Chondrocyte (in vitro differentiated cells): ENCODE data around the gene MYO7A. TPM values are rescaled to one million over a fixed set of nuclear protein-coding genes. Genes with fewer than 3 reads are reported as not detected.

ENCODE experiments used
- DNase-seq: peaks from one replicate; pipeline ENCODE4 v3.0.0; 2021; ENCODE audit warnings: mixed read lengths, low spot score
- H3K27ac Mint-ChIP-seq: one replicate; pipeline ENCODE4 v1.8.0; 2021; ENCODE audit warnings: mild to moderate bottlenecking, moderate library complexity, mixed read lengths; ENCODE audit not compliant: unreplicated experiment
- H3K27me3 Mint-ChIP-seq: 2 replicates; pipeline ENCODE4 v1.8.0; 2021; ENCODE audit warnings: low read depth, mixed read lengths
- H3K36me3 Mint-ChIP-seq: 2 replicates; pipeline ENCODE4 v1.8.0; 2021; ENCODE audit warnings: low read depth, mixed read lengths
- H3K4me1 Mint-ChIP-seq: 2 replicates; pipeline ENCODE4 v1.8.0; 2021; ENCODE audit warnings: low read depth, mild to moderate bottlenecking, mixed read lengths
- H3K4me3 Mint-ChIP-seq: one replicate; pipeline ENCODE4 v1.8.0; 2021; ENCODE audit warnings: mild to moderate bottlenecking, moderate library complexity, mixed read lengths; ENCODE audit not compliant: unreplicated experiment
- H3K9me3 Mint-ChIP-seq: 2 replicates; pipeline ENCODE4 v1.8.0; 2021; ENCODE audit warnings: low read depth, mixed read lengths
- CTCF ChIP-seq: fragments of 200-600 bp; sonication (generic); IDR thresholded peaks from 2 replicates; pipeline ENCODE4 v1.5.0; 2021; ENCODE audit warnings: antibody characterized with exemption, mild to moderate bottlenecking, moderate library complexity
- total RNA-seq: library from RNA; stranded (reverse); gene quantifications from 3 replicates; pipeline ENCODE4 v1.2.1, GENCODE V29; 2021

MYO7A gene
- total RNA-seq, 1 donor from 2014 or later, result not detected

- H3K4me1 Mint-ChIP-seq, result peaks cover 6% of the 10 kb centered on the region
- no peak for TF ChIP-seq CTCF
- H3K36me3 Mint-ChIP-seq, result no peaks in the 10 kb centered on the region
- no peaks in the 10 kb centered on the region for H3K27me3 Mint-ChIP-seq
- H3K4me3 Mint-ChIP-seq, result no peak overlapping the region
- no peaks in the 10 kb centered on the region for H3K9me3 Mint-ChIP-seq
- no peak overlapping the region for H3K27ac Mint-ChIP-seq
- DNase-seq, result peak; percentile 66
Observed at GRCh38 chr11:77175021-77175842, 47.2 kb downstream of the MYO7A start.

GRCh38 chr11:77175869-77176539, 48.0 kb downstream of the MYO7A start:
- no peaks in the 10 kb centered on the region for H3K36me3 Mint-ChIP-seq
- H3K4me1 Mint-ChIP-seq, result peaks cover 6% of the 10 kb centered on the region
- no peak for TF ChIP-seq CTCF
- no peak overlapping the region for H3K4me3 Mint-ChIP-seq
- peak; percentile 59 for DNase-seq
- no peaks in the 10 kb centered on the region for H3K27me3 Mint-ChIP-seq
- no peak overlapping the region for H3K27ac Mint-ChIP-seq
- no peaks in the 10 kb centered on the region for H3K9me3 Mint-ChIP-seq

- no peak for TF ChIP-seq CTCF
- no peak overlapping the region for H3K27ac Mint-ChIP-seq
- H3K27me3 Mint-ChIP-seq, result no peaks in the 10 kb centered on the region
- DNase-seq, result peak; percentile 42
- peaks cover 6% of the 10 kb centered on the region for H3K4me1 Mint-ChIP-seq
- H3K9me3 Mint-ChIP-seq, result no peaks in the 10 kb centered on the region
- no peak overlapping the region for H3K4me3 Mint-ChIP-seq
- H3K36me3 Mint-ChIP-seq, result no peaks in the 10 kb centered on the region
Observed at GRCh38 chr11:77176996-77177395, 49.0 kb downstream of the MYO7A start.

GRCh38 chr11:77178150-77178549, 50.1 kb downstream of the MYO7A start:
- Mint-ChIP-seq H3K27me3 (peaks cover 3% of the 10 kb centered on the region), H3K9me3 (no peaks in the 10 kb centered on the region), H3K27ac (no peak overlapping the region), H3K4me3 (no peak overlapping the region), H3K4me1 (peaks cover 6% of the 10 kb centered on the region), H3K36me3 (no peaks in the 10 kb centered on the region)
- DNase-seq, result peak; percentile 52
- no peak for TF ChIP-seq CTCF

- H3K36me3 Mint-ChIP-seq, result no peaks in the 10 kb centered on the region
- peaks cover 7% of the 10 kb centered on the region for H3K27me3 Mint-ChIP-seq
- no peaks in the 10 kb centered on the region for H3K9me3 Mint-ChIP-seq
- no peak overlapping the region for H3K4me3 Mint-ChIP-seq
- no peak overlapping the region for H3K27ac Mint-ChIP-seq
- peak; percentile 75 for DNase-seq
- TF ChIP-seq CTCF, result no peak
- H3K4me1 Mint-ChIP-seq, result peaks cover 6% of the 10 kb centered on the region
Observed at GRCh38 chr11:77179048-77179447, 51.0 kb downstream of the MYO7A start.
